Hippocampal formation (tissue), 2 donors: Measurements from ENCODE around the gene PPM1N.

Experiments used
- DNase-seq, 2 donors: peaks; one replicate each; lab custom pipeline; 2025; lab: John Stamatoyannopoulos, UW

PPM1N gene, protein sequence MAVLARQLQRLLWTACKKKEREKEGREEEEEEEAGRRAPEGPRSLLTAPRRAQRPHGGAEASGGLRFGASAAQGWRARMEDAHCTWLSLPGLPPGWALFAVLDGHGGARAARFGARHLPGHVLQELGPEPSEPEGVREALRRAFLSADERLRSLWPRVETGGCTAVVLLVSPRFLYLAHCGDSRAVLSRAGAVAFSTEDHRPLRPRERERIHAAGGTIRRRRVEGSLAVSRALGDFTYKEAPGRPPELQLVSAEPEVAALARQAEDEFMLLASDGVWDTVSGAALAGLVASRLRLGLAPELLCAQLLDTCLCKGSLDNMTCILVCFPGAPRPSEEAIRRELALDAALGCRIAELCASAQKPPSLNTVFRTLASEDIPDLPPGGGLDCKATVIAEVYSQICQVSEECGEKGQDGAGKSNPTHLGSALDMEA

DNA sequence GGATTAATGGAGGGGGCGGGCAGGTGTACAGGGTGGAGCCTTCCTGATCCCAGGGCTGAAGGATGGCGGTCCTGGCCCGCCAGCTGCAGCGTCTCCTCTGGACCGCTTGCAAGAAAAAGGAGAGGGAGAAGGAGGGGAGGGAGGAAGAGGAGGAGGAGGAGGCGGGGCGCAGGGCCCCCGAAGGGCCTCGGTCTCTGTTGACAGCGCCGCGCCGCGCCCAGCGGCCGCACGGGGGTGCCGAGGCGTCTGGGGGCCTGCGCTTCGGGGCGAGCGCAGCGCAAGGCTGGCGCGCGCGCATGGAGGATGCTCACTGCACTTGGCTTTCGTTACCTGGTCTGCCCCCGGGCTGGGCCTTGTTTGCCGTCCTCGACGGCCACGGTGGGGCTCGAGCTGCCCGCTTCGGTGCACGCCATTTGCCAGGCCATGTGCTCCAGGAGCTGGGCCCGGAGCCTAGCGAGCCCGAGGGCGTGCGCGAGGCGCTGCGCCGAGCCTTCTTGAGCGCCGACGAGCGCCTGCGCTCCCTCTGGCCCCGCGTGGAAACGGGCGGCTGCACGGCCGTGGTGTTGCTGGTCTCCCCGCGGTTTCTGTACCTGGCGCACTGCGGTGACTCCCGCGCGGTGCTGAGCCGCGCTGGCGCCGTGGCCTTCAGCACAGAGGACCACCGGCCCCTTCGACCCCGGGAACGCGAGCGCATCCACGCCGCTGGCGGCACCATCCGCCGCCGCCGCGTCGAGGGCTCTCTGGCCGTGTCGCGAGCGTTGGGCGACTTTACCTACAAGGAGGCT, at the start of gene PPM1N:
Gene PPM1N (plus strand): TSS at position 33 of the 785 bp plus-strand sequence. CDS start 30 bp downstream, at position 63.
- DNase-seq = no peak

DNA sequence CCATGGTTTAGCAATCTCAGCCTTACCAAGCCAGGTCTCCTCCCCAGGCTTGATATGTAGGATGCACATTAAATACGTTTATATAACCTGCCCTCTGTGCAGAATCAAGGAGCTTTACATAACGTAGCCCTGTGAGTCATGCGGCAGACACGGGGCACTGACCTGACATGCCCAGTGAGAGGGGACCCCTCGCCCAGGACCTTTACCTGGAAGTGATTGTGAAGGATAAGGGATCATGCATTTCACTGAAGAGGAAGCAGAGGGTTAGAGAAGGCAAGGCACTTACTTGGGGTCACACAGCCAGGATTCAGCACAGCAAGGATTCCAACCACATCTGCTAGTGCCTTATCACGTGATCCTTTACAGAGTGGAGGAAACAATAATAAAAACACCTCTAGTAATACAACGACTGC, 49.4 kb upstream of the PPM1N start:
- DNase-seq = no peak

DNA sequence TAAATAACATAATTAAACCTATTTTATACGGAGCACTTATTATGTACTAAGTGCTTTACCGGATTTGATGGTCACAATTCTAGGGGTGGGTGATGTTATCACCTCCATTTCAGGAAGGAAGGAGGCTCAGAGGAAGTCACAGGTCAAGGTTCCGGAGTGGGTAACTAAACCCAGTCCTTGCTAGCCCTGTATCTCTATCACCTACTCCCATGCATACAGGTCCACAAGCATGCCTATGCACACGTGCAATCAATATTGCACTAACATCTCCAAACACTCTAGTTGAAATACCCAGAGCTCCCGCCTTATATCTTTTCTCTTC, 48.3 kb upstream of the PPM1N start:
- no peak for DNase-seq

DNA sequence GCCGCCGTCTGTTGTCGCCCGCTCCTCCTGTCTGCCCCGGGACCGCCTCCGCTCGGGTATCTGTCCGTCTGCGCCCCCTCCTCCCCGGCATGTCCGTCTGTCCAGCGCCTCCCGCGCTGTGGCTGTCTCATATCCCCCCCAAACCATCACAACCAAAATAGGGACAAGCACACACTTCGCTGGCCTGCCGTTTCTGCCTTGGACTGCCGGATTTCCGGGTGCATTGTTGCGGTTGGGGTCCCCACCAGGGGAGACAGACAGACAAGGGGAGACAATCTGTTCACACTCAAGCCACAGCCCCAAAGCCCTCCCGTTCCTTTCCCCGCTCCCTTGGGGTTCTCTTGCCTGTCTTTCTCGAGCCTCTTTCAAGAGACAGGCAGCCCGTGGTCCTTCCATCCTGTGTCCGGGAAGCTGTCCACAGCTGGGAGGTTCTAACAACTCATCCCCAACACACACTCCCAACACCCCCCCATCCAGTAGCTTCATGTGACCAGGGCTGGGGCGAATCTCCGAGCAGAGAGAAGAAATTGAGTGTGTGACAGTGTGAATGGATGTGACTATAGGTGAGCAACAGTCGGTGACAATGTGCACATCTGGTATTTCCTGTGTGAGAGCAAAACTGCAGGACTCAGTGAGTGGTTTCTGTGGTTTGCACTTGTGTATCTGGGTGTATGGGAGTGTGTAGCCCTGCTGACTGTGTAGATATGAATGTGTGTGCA, 47.0 kb upstream of the PPM1N start:
- no peak for DNase-seq

DNA sequence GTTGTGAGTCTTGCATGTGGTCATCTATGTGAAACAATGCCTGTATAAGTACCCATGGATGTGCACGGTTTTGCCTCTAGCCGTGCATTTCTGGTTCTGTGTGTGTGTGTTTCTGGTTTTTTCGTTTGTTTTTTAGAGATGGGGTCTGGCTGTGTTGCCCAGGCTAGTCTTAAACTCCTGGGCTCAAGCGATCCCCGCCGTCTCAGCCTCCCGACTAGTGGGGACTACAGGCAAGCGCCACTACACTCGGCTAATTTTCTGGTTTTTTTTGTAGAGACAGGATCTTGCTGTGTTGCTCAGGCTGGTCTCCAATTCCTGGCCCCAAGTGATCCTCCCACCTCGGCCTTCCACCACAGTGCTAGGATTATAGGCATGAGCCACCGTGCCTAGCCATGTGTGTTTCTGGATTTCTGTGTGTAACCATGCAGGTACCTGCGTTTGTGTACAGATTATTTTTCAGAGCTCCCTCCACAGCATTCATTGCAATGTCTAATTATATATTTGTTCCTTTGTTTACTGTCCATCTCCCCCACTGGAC, 46.3 kb upstream of the PPM1N start:
- DNase-seq = no peak

DNA sequence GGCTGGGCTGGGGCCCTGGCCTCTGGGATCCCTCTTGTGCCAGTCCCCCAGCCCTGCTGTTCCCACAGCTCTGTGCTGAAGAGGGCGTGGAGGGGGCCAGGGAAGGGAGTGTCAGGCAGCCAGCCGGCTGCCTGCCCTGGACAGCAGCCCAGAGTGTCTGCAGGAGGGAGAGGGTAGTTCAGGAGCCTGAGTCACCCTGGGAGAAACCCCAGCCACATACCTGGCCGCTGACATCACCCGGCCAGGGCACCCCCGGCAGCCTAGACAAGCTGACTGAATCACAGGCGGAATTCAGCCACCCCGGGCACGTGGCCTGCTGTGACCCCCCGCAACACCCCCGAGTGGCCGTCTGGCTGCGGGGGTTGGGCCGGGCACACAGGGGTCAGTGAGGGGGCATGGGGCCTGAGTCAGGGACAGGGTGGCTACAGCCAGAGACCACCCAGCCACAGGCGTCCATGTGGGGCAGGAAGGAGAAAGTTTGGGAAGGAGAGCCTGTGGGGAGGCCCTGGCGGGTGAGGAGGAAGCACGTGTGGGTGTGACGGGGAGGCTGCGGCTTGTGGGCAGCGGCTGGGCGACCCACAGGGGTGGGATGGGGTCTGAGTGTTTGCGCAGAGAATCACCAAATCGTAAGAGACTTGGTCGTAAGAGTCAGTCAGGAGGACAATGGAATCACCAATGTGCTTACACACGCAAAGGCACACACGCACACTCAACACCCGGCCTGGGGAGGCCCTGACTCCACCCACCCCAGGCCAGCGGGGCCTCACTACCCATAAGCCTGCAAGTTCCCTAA, 42.3 kb upstream of the PPM1N start:
- DNase-seq = no peak

DNA sequence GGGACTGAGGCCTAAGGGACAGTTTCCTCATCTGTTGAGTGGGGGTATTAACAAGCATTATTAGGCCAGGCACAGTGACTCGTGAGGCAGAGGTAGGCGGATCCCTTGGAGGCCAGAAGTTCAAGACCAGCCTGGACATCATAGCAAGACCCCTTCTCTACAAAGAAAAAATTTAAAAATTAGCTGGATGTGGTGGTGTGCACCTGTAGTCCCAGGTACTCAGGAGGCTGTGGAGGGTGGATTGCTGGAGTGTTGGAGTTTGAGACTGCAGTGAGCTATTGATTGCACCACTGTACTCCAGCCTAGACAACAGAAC, 41.8 kb upstream of the PPM1N start:
- DNase-seq = no peak

DNA sequence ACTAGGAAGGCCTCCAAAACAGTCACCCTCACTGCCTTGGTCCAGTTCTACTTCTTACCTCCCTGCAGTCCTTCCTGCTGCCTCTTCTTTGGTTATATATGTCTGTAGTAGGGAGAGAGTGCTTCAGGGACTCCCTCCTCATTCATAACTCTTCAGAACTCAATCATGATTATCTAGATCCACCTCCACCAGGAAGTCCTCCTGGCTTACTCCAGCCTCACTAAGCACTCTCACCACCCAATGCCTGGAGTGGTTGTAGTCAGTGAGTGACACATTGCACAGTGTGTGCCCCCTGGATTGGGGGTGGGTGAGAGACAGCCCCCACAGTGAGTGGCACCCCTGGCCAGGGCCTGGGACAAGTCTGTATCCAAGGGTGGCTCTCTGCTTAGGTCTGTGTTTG, 40.5 kb upstream of the PPM1N start:
- DNase-seq = no peak

DNA sequence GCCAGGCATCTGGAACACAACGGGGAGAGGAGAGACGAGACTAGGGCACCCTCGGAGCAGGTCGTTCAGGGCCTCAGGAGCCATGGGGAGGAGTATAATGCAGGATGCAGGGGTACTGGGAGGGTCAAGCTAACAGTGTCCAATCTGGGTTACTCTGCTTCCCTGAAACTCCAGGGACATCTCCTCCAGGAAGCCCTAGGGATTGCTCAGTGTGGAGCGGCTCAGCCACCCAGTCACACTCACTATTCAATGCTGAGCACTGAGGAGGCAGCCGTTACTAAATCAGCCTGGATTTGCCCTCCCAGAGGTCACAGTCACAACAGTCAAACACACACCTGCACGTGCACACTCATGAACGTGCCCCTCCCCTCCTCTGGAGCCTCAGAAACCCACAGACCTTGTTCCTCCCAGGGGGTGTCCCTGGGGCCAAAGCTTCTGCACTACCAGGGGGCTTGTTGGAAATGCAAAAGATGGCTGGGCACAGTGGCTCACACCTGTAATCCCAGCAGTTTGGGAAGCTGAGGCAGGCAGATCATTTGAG, 37.4 kb upstream of the PPM1N start:
- no peak for DNase-seq

DNA sequence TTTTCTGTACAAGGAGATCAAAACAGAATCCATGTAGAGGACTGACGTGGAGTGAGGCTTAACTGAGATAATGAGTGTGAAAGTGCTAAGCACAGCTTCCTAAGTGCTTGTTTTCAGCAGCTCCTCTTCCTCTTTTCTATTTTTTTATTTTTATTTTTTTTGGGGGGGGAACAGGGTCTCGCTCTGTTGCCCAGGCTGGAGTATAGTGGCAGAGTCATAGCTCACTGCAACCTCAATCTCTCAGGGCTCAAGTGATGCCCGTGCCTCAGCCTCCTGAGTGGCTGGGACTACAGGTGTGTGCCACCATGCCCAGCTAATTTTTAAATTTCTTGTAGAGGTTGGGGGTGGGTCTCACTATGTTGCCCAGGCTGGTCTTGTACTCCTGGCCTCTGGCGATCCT, 36.1 kb upstream of the PPM1N start:
- no peak for DNase-seq

DNA sequence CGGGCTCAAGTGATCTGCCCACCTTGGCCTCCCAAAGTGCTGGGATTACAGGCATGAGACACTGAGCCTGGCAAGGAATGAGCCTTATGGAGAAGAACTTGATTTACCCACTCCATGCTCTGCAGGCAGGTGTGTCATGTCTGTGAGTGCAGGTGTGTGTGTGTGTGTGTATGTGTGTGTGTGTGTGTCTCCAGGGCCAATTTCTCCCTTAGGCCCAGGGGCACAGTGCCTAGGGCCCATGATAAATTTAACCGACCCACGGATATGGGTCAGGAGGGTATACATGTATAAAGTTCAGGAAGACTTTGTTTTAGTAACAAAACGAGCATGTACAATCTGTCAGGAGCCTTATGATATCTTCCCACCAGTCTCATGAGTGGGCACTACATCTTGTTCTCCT, 35.0 kb upstream of the PPM1N start:
- DNase-seq = no peak

DNA sequence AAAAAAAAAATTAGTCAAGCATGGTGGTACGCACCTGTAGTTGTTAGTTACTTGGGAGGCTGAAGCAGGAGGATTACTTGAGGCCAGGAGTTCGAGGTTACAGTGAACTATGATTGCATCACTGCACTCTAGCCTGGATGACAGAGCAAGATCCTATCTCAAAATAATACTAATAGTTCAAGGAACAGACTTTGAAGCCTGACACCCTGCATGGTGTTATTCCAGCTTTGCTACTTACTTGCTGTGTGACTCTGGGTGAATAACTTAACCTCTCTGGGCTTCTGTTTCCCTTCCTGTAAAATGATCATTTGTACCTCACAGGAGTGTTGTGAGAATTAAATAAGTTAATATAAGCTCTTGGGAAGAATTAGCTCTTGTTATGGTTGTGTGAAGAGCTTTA, 34.0 kb upstream of the PPM1N start:
- DNase-seq = no peak

DNA sequence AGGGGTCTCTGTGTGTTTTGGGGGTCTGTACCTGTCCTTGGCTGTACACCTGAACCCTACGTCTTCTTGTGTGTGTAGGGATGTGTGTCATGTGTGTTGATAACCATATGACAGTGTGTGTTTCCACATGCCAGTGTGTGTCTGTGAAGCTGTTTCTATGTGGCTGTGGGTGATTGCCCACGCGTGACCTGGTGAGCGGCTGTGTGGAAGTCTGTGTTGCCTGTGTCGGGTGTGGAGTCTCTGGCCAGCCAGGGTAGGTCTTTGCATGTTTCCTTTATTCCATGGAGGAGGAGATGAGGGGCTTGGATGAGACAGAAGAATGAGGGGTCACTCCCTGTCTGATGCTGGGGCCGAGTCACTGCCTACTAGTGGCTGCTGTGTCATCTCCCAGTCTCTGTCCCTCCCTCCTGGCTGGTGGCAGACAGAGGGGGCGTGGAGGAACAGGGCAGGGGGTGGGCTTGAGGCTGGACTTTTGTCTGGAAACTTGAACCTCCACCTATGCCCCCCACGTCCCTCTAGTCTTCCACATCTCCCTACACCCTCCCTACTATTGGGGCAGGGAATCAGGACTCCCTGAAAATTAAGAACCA, 33.3 kb upstream of the PPM1N start:
- DNase-seq = no peak

DNA sequence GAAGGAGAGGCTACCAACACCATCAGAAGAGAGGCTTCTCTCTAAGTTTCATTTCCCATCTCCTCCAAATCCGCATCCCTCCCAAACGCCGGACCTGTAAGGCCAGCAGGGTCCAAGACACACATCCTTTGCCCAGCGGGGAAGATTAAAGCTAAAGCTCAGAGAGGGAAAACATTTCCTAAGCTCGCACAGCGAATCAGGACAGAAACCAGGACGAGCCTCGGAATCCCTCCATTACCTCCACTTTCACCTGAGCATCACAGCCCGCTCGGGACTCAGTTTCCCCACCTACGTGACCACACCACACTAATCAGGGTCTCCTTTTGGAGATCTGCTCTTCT, 31.2 kb upstream of the PPM1N start:
- DNase-seq = no peak

DNA sequence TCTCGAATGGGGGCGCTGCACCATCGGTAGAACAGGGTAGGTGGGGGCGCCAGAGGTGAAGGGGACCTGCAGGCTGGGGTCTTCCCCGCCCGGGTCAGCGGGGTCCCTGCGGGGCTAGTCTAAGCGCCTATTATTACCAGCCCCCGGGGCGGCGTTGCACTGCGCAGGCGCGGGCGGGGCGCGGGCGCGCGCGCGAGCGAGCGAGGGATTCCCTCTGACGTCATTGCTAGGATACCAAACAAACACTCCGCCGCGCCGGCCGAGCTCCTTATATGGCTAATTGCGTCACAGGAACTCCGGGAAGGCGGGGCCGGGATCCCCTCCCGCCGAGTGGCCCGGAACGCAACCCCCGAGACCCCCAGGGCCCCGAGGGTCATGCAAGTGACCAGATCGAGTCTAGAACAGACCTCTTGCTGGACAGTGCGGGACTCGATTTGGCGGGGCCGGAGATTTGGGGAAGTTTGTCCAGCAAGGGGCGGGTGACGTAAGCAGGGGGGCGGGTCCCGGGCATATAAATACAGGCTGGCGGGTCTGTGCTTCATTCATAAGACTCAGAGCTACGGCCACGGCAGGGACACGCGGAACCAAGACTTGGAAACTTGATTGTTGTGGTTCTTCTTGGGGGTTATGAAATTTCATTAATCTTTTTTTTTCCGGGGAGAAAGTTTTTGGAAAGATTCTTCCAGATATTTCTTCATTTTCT, 30.6 kb upstream of the PPM1N start, which contains the start of gene FOSB:
Gene FOSB (plus strand): TSS at position 541 of the 703 bp plus-strand sequence. CDS start 591 bp downstream, outside the sequence.
- peak; percentile 93 for DNase-seq

DNA sequence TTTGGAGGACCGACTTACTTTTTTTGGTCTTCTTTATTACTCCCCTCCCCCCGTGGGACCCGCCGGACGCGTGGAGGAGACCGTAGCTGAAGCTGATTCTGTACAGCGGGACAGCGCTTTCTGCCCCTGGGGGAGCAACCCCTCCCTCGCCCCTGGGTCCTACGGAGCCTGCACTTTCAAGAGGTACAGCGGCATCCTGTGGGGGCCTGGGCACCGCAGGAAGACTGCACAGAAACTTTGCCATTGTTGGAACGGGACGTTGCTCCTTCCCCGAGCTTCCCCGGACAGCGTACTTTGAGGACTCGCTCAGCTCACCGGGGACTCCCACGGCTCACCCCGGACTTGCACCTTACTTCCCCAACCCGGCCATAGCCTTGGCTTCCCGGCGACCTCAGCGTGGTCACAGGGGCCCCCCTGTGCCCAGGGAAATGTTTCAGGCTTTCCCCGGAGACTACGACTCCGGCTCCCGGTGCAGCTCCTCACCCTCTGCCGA, 30.0 kb upstream of the PPM1N start:
- no peak for DNase-seq

DNA sequence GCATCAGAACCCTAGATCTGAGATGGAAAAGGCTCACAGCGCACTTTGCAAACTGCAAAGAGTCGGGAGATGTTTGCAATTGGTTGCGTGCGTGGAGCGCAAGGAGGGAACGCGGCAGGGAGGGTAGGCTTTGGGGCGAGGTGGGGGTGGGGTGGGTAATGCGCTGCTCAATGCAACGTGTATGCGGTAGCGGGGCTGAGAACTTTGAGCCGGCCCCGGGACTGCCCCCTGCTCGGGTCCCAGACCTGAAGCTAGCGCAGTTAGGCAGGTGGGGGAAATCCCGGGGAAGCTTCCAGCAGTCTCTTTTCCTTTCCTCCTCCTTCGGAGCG, 29.5 kb upstream of the PPM1N start:
- no peak for DNase-seq

DNA sequence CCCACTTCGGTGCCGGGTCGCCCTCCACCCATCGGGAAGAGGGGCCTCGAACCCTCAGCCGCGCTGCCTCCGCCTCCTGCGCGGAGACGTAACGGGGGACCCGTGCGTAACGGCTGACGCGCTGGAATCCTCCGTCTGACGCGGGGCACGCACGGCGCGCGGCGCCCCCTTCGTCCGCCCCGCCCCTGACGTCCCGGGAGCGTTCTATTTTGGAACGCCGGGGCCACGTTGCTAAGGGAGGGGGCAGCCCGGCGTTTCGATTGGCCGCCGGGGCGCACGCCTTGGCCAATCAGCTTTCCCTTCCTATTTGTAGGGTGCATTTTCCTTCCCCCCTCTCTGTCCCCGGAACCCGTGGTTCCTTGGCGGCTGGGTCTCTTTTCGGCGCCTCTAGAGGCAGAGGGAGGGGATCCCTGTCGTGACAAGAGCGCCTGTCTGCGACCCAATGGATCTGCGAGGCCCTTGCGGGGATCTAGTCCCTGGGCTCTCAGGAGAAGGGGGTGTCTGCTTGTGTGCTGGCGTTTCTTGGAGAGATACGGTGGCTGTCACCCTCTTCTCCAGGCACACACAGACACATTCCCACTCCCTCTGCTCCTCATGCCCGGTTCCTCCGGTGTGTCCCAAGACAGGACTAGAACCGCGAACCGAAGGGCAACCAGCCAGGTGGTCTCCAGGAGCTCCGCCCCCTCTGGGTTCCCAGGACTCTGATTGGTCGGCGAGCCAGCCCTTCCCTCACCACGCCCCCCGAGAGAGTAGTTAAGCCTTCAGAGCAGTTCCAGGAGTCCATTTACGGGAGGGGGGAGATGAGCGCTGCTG, 28.9 kb upstream of the PPM1N start:
- DNase-seq = peak; percentile 82 to 87

DNA sequence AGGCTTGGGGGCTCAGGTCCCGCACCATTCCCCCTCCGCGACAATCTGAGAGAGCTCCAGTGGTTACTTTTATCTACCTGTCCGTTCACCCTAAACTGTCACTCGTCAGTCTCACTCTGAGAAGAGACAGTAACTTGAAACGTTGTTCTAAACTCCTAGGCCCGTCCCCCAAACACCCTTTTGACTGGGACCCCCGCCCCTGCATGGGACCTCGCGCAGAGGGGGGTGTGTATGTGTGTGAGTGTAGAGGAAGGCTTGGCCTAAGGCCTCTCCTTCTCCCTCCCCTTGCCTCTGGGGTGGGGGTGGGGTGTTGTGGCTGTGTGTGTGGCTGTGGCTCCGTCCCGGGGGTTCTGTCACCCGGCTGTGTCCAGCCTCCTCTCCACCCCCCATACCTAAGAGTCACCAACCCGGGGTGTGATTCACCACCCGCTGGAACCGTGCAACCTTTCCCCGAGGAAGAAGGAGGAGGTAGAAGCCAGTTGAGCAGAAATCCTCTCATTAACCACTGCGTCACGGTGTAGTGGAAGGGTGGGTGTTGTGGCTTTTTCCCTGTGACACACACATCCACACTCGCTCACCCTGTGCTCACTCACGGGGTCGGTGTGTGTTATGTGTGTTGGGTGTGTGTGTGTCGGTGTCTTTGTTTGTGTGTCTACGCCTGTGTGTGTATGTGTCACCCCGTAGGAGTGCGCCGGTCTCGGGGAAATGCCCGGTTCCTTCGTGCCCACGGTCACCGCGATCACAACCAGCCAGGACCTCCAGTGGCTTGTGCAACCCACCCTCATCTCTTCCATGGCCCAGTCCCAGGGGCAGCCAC, 28.1 kb upstream of the PPM1N start:
- no peak for DNase-seq
